Measurements from ENCODE around the gene DPH6. TPM values are rescaled to one million over a fixed set of nuclear protein-coding genes. Genes with fewer than 3 reads are reported as not detected.

Gene DPH6
- total RNA-seq, 4 donors from 2014 or later: 15.9 to 44.1 (median 26.1) TPM

- Histone ChIP-seq H3K4me1 (peaks cover 0 to 7% of the 10 kb centered on the region in 2 donors), H3K9me3 (no peaks in the 10 kb centered on the region), H3K27ac (no peak overlapping the region), H3K27me3 (no peaks in the 10 kb centered on the region), H3K36me3 (no peaks in the 10 kb centered on the region), H3K4me3 (no peak overlapping the region)
- intact Hi-C loops (cut with DNase I; ENCODE audit: low total_unique reads) (no loop called here), in situ Hi-C loops (cut with MboI; ENCODE audit: low sequenced_read_pairs in 4 of 4) (no loop called here)
- DNase-seq (no peak), ATAC-seq (no peak)
- no peak for TF ChIP-seq POLR2A (IDR thresholded peaks at IDR 0.05)
- no peak for TF ChIP-seq CTCF (IDR thresholded peaks at IDR 0.05 in 4 of 5, conservative IDR thresholded peaks at IDR 0.05 in 1 of 5)
Measured at GRCh38 chr15:35560870-35561269, 14.9 kb upstream of the DPH6 start.

- Histone ChIP-seq H3K36me3 (no peaks in the 10 kb centered on the region), H3K9me3 (no peaks in the 10 kb centered on the region), H3K27ac (no peak overlapping the region), H3K27me3 (no peaks in the 10 kb centered on the region), H3K4me3 (no peak overlapping the region), H3K4me1 (peaks cover 0 to 7% of the 10 kb centered on the region in 2 donors)
- DNase-seq: no peak
- in situ Hi-C loops (cut with MboI; ENCODE audit: low sequenced_read_pairs in 4 of 4) (no loop called here), intact Hi-C loops (cut with DNase I; ENCODE audit: low total_unique reads) (no loop called here)
- TF ChIP-seq CTCF (IDR thresholded peaks at IDR 0.05 in 4 of 5, conservative IDR thresholded peaks at IDR 0.05 in 1 of 5): no peak
- no peak for ATAC-seq
Measured at GRCh38 chr15:35560258-35560657, 14.3 kb upstream of the DPH6 start.

GRCh38 chr15:35559683-35560082 is 13.7 kb upstream of the DPH6 start:
- in situ Hi-C loops (cut with MboI; ENCODE audit: low sequenced_read_pairs in 4 of 4): no loop called here

GRCh38 chr15:35557544-35557943 is 11.6 kb upstream of the DPH6 start:
- Histone ChIP-seq H3K9me3 (no peaks in the 10 kb centered on the region), H3K27ac (no peak overlapping the region), H3K36me3 (no peaks in the 10 kb centered on the region), H3K4me3 (no peak overlapping the region), H3K4me1 (peaks cover 0 to 7% of the 10 kb centered on the region in 2 donors), H3K27me3 (no peaks in the 10 kb centered on the region)
- in situ Hi-C loops (cut with MboI; ENCODE audit: low sequenced_read_pairs in 4 of 4) (no loop called here), intact Hi-C loops (cut with DNase I; ENCODE audit: low total_unique reads) (no loop called here)
- TF ChIP-seq CTCF (IDR thresholded peaks at IDR 0.05 in 4 of 5, conservative IDR thresholded peaks at IDR 0.05 in 1 of 5) (no peak), POLR2A (IDR thresholded peaks at IDR 0.05) (no peak)
- ATAC-seq (no peak), DNase-seq (no peak)

More at GRCh38 chr15:35559683-35560082, 13.7 kb upstream of the DPH6 start:
- peaks cover 0 to 7% of the 10 kb centered on the region in 2 donors for H3K4me1 ChIP-seq
- ATAC-seq (no peak), DNase-seq (no peak)
- intact Hi-C loops (cut with DNase I; ENCODE audit: low total_unique reads): no loop called here
- no peak for TF ChIP-seq CTCF (IDR thresholded peaks at IDR 0.05 in 4 of 5, conservative IDR thresholded peaks at IDR 0.05 in 1 of 5)
- no peak for TF ChIP-seq POLR2A (IDR thresholded peaks at IDR 0.05)
- H3K4me3 ChIP-seq: no peak overlapping the region
- H3K27me3 ChIP-seq: no peaks in the 10 kb centered on the region
- no peak overlapping the region for H3K27ac ChIP-seq
- no peaks in the 10 kb centered on the region for H3K36me3 ChIP-seq
- no peaks in the 10 kb centered on the region for H3K9me3 ChIP-seq

GRCh38 chr15:35557012-35557411 is 11.0 kb upstream of the DPH6 start:
- no peaks in the 10 kb centered on the region for H3K36me3 ChIP-seq
- peaks cover 0 to 7% of the 10 kb centered on the region in 2 donors for H3K4me1 ChIP-seq
- TF ChIP-seq CTCF (IDR thresholded peaks at IDR 0.05 in 4 of 5, conservative IDR thresholded peaks at IDR 0.05 in 1 of 5) (no peak), POLR2A (IDR thresholded peaks at IDR 0.05) (no peak)
- intact Hi-C loops (cut with DNase I; ENCODE audit: low total_unique reads) (no loop called here), in situ Hi-C loops (cut with MboI; ENCODE audit: low sequenced_read_pairs in 4 of 4) (no loop called here)
- ATAC-seq (no peak), DNase-seq (no peak)
- H3K9me3 ChIP-seq: no peaks in the 10 kb centered on the region
- H3K27ac ChIP-seq: no peak overlapping the region
- H3K4me3 ChIP-seq: no peak overlapping the region
- H3K27me3 ChIP-seq: no peaks in the 10 kb centered on the region
